ENCODE data around the gene MAP6.
"Not testable (repeated sequence)": the region's sequence is repeated elsewhere in the genome, so short reads cannot be mapped to it uniquely, and the experiment has no call there.

MAP6 gene

DNA sequence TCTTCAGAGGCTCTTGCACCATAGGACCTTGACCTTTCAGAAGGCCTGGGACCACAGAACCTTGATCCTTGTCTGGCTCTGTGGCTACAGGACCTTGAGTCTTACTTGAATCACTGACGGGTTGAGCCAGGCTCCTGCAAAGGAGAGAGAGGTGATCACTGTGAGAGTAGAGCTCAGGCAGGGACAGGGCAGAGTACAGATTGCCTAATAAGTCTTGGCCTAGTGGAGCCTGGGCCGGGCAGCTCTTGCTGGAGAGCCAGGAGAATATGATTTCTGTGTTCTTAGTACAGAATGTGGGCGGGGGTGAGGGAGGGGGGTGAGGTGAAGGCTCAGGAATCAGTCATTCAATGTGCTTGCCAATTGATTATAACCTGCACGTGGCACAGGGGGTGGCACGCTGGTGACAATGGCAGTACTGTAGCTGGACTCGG lies 80.8 kb downstream of the MAP6 start:
- no peak for DNase-seq

GRCh38 chr11:75586395-75586794 lies 82.4 kb downstream of the MAP6 start:
- no peak for DNase-seq

GRCh38 chr11:75585293-75585670 lies 83.6 kb downstream of the MAP6 start:
- no peak for DNase-seq

- not testable (repeated sequence) for DNase-seq
These were observed 84.1 kb downstream of the MAP6 start for GRCh38 chr11:75584659-75585292.

DNA sequence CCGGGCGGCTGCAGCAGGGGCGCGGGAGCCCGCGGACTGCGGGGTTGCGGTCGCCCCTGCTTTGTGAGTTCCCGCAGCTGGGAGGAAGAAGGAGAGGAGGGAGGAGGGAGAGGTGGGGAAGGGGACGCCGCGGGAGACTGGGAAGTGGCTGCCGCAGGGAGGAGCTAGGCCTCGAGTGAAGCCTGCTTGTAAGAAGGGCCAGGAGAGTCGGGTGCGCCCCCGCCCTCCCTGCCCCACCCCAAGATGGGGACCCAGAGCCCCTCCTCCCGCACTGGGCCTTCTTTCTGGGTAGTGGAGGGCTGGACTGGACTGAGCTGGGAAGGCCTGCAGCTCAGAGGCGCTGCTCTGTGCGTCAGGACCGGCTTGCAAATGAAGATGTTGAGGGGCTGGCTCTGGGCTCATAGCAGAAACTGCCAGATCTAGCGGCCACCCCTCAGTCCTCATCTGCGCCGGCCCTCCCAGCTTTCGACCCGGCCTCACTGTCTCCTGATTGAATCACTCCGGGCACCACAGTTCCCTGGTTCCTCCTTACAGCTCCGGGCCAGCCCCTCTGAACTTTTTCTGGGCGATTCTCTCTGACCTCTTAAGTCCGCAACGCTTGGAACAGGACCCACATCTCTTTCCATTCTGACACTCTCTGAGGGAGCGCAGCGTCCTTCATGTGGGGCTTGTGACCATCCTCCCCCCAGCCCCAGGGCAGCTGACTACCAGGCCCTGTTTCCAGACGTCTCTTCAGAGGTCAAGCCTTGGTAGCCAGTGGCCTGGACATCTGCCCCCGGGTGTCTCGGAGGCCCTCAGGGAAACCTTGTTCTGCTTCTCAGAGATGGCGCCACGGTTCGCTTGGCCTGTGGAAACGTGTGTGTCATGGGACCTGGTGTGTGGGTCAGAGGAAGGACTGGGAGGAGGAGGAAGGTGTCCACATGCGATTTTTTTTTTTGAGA lies 84.8 kb downstream of the MAP6 start:
- DNase-seq: no peak

DNA sequence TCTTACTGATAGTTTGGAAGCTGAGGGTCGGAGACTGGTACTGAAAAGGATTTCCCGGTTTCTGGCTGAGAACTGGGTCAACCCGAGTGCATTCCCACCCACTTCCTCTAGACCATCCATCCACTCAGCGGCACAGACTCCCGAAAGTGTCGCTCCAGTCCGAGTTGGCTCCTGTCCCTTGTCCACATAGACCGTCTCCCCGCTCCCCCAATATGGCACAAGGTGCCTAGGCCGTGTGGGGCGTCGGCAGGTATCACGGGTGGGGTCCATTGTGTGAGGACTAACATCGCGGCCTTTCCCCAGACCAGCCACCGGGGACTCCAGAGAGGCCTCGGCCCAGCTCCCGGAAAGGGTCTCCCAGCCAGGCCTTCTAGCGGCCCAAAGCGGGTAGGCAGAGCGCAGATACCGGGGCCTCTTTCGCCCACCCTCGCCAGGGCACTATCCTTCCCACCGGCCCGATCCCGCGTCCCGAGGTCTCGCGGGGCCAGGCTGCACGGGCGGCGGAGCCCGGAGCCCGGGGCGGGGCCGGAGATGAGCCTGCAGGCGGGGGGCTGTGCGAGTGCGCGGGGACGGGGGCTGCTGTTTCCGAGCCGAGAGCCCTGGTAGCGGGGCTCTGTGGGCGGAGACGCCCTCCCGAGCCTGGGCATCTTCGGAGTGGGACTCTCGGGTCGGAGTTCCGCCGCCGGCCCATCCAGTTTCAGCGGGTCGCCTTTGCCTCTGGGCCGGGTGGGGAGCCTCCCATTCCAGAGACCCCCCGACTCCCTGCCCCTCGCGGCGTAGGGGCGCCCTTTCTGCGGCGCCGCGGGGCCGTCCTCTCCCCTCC lies 85.7 kb downstream of the MAP6 start:
- peak; percentile 47 to 53 for DNase-seq

GRCh38 chr11:75582506-75582894 lies 86.3 kb downstream of the MAP6 start:
- DNase-seq: no peak

- DNase-seq: no peak
These were observed 89.0 kb downstream of the MAP6 start for GRCh38 chr11:75579841-75580240.

- no peak for DNase-seq
These were observed 89.9 kb downstream of the MAP6 start for GRCh38 chr11:75578977-75579376.

GRCh38 chr11:75577207-75577606 lies 91.6 kb downstream of the MAP6 start:
- peak; percentile 65 to 66 for DNase-seq

DNA sequence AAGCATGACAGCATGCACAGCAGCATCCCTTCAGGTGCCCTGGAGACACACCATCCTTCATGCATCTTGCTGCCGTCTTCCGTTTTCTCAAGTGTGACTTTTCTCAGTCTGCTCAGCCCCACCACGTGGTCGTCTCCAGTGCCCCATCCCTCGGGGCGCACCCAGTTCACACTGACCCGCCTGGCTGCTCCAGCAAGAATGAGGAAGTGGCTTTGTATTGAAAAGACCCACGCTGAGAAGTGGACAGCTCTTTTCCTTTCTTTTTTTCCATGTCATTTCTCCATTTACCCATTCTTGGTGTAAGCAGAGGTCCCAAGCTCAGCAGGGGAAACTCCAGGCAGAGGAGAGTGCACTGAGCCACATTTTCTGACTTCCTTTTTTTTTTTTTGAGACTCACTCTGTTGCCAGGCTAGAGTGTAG lies 92.3 kb downstream of the MAP6 start:
- DNase-seq: no peak

GRCh38 chr11:75576017-75576416 lies 92.8 kb downstream of the MAP6 start:
- DNase-seq: no peak

GRCh38 chr11:75574698-75575602 lies 93.9 kb downstream of the MAP6 start:
- no peak for DNase-seq

GRCh38 chr11:75572744-75573143 lies 96.1 kb downstream of the MAP6 start:
- no peak for DNase-seq

DNA sequence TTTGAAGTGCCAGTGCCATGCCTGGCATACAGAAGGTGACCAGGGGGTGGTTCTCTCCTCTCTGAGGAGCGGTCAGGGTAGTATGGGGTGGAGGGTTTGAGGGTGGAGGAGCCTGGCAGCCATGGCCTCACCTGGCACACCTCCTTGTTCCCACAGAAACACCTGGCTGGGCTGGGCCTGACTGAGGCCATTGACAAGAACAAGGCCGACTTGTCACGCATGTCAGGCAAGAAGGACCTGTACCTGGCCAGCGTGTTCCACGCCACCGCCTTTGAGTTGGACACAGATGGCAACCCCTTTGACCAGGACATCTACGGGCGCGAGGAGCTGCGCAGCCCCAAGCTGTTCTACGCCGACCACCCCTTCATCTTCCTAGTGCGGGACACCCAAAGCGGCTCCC lies 97.2 kb downstream of the MAP6 start:
- no peak for DNase-seq

DNA sequence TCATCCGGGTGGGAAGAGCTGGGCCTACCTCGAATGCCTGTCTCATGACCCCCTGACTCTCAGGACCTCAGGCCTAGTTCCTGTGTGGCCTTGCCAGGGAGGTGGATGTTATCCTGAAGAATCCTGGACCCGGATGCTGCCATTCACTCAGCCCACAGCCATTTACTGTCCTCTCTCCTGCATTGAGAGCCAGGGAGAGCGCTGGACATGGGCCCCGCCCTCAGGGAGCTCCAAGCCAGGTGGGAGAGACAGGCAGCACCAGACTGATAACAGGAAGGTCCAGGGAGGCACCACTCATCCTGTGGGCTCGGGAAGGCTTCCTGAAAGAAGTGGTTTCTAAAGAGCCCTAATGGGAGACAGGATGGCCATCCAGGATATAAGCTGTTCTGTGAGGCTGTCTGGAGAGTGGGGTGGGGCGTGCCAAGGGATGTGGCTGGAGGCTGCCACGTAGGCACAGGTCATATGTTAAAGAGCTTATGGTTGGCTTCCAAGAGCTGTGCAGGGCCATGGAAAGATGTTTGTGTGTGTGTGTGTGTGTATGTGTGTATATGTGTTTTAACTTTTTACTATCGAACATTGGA lies 98.2 kb downstream of the MAP6 start:
- DNase-seq: no peak

GRCh38 chr11:75568616-75569219 lies 100.1 kb downstream of the MAP6 start:
- no peak for DNase-seq

GRCh38 chr11:75567971-75568370 lies 100.9 kb downstream of the MAP6 start:
- no peak for DNase-seq

DNA sequence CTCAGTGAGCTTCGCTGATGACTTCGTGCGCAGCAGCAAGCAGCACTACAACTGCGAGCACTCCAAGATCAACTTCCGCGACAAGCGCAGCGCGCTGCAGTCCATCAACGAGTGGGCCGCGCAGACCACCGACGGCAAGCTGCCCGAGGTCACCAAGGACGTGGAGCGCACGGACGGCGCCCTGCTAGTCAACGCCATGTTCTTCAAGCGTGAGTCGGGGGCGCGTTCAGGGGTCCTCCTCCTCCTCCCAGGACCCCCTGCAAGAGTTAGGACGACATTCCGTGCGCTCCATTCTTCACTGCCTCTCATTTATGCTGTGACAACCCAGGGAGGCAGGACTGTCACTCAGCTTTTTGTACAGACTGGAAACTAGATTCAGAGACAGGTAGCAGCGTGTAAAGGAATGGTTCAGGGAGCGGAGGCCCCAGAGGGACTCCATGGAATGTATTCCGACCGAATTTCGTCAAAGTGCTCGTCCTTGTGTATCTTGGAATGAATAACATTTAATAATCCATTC lies 102.0 kb downstream of the MAP6 start:
- no peak for DNase-seq

DNA sequence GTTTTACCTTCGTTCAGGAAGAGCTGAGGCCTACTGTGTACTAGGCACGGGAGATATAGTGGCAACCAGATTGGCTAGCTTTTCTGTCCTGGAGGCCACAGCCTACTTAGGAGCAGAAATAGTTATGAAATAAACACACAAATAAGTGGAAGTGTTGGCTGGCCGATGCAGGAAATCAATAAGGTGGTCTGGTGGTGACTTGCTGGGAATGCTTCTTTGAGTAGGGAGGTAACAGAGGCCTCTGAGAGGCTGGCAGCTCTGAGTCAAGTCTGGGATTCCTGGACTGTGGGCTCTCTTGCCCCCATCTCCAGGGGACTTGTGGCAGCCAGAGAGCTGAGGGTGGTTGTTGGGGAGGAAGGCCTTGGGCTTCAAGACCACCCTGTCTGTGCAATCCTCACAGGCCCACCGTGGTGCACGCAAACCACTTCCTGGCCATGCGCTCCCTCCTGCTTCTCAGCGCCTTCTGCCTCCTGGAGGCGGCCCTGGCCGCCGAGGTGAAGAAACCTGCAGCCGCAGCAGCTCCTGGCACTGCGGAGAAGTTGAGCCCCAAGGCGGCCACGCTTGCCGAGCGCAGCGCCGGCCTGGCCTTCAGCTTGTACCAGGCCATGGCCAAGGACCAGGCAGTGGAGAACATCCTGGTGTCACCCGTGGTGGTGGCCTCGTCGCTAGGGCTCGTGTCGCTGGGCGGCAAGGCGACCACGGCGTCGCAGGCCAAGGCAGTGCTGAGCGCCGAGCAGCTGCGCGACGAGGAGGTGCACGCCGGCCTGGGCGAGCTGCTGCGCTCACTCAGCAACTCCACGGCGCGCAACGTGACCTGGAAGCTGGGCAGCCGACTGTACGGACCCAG lies 102.7 kb downstream of the MAP6 start:
- no peak for DNase-seq

Measured in activated CD4-positive, alpha-beta T cell treated with anti-CD3 and anti-CD28 coated beads, Interleukin-2, amount 50 U/mL, for 4 hours (primary cell).